H9 (cell line): Measurements from ENCODE around the gene PTCH1. TPM values are rescaled to one million over a fixed set of nuclear protein-coding genes. Genes with fewer than 3 reads are reported as not detected.

ENCODE experiments used
- DNase-seq: peaks from one replicate; pipeline ENCODE4 v3.0.0-alpha.2; 2017
- H2AFZ ChIP-seq: one replicate; pipeline ENCODE4 v1.6.1; 2013; ENCODE audit warnings: mild to moderate bottlenecking, low read length, control low read depth, moderate library complexity
- H2AK5ac ChIP-seq: 2 replicates; pipeline ENCODE4 v1.6.1; 2013; ENCODE audit warnings: low read length, control low read depth, mixed read lengths; ENCODE audit not compliant: insufficient read length
- H2BK120ac ChIP-seq: one replicate; pipeline ENCODE4 v1.6.1; 2013; ENCODE audit warnings: low read depth, mild to moderate bottlenecking, low read length, control low read depth, inconsistent platforms; ENCODE audit not compliant: poor library complexity, severe bottlenecking
- H2BK12ac ChIP-seq: 2 replicates; pipeline ENCODE4 v1.6.1; 2013; ENCODE audit warnings: low read length, control low read depth, mixed read lengths, low read depth; ENCODE audit not compliant: insufficient read length
- H2BK15ac ChIP-seq: 2 replicates; pipeline ENCODE4 v1.6.1; 2013; ENCODE audit warnings: low read depth, low read length, control low read depth
- H2BK20ac ChIP-seq: one replicate; pipeline ENCODE4 v1.6.1; 2013; ENCODE audit warnings: low read depth, mild to moderate bottlenecking, low read length, control low read depth, inconsistent platforms; ENCODE audit not compliant: poor library complexity, severe bottlenecking
- H2BK5ac ChIP-seq: 2 replicates; pipeline ENCODE4 v1.6.1; 2013; ENCODE audit warnings: low read length, control low read depth, mixed read lengths; ENCODE audit not compliant: insufficient read length
- H3K14ac ChIP-seq: 2 replicates; pipeline ENCODE4 v1.6.1; 2013; ENCODE audit warnings: low read length, control low read depth; ENCODE audit not compliant: insufficient read depth
- H3K18ac ChIP-seq: 2 replicates; pipeline ENCODE4 v1.6.1; 2013; ENCODE audit warnings: low read depth, mild to moderate bottlenecking, mixed read lengths, low read length, control low read depth; ENCODE audit not compliant: insufficient read length
- H3K23ac ChIP-seq: 2 replicates; pipeline ENCODE4 v1.6.1; 2013; ENCODE audit warnings: low read length, control low read depth, mixed read lengths, low read depth; ENCODE audit not compliant: insufficient read length
- H3K23me2 ChIP-seq: 2 replicates; pipeline ENCODE4 v1.6.1; 2013; ENCODE audit warnings: low read depth, mild to moderate bottlenecking, mixed read lengths, low read length, control low read depth; ENCODE audit not compliant: insufficient read length, poor library complexity, severe bottlenecking
- H3K27ac ChIP-seq: 2 replicates; pipeline ENCODE4 v1.5.1; 2013; ENCODE audit warnings: low read length, control low read depth, mixed read lengths, low read depth; ENCODE audit not compliant: insufficient read length
- H3K27me3 ChIP-seq: 2 replicates; pipeline ENCODE4 v1.6.1; 2013; ENCODE audit warnings: low read length, control low read depth, inconsistent platforms; ENCODE audit not compliant: insufficient read depth
- H3K4ac ChIP-seq: 2 replicates; pipeline ENCODE4 v1.6.1; 2013; ENCODE audit warnings: low read depth, mild to moderate bottlenecking, control low read depth, inconsistent platforms, low read length, moderate library complexity
- H3K4me1 ChIP-seq: 2 replicates; pipeline ENCODE4 v1.6.1; 2013; ENCODE audit warnings: low read length, control low read depth, inconsistent platforms; ENCODE audit not compliant: insufficient read depth
- H3K4me2 ChIP-seq: 2 replicates; pipeline ENCODE4 v1.6.1; 2013; ENCODE audit warnings: low read length, control low read depth, mixed read lengths; ENCODE audit not compliant: insufficient read length, insufficient read depth
- H3K56ac ChIP-seq: 2 replicates; pipeline ENCODE4 v1.6.1; 2013; ENCODE audit warnings: low read depth, mild to moderate bottlenecking, mixed read lengths, low read length, control low read depth; ENCODE audit not compliant: insufficient read length
- H3K79me1 ChIP-seq: 2 replicates; pipeline ENCODE4 v1.6.1; 2013; ENCODE audit warnings: low read depth, mild to moderate bottlenecking, moderate library complexity, low read length, control low read depth, inconsistent platforms; ENCODE audit not compliant: insufficient read depth, poor library complexity, severe bottlenecking
- H3K79me2 ChIP-seq: 2 replicates; pipeline ENCODE4 v1.6.1; 2013; ENCODE audit warnings: low read length, control low read depth, inconsistent platforms; ENCODE audit not compliant: insufficient read depth
- H3K9ac ChIP-seq: 2 replicates; pipeline ENCODE4 v1.6.1; 2013; ENCODE audit warnings: low read length, control low read depth, mixed read lengths; ENCODE audit not compliant: insufficient read length; ENCODE audit errors: extremely low read depth
- H3K9me3 ChIP-seq: one replicate; pipeline ENCODE4 v1.6.1; 2013; ENCODE audit warnings: low read depth, low read length, inconsistent platforms; ENCODE audit not compliant: control insufficient read depth
- H3T11ph ChIP-seq: one replicate; pipeline ENCODE4 v1.6.1; 2013; ENCODE audit warnings: mild to moderate bottlenecking, low read length, control low read depth, inconsistent platforms
- H4K20me1 ChIP-seq: one replicate; pipeline ENCODE4 v1.6.1; 2013; ENCODE audit not compliant: control insufficient read depth, insufficient read length, insufficient read depth
- H4K5ac ChIP-seq: 2 replicates; pipeline ENCODE4 v1.6.1; 2013; ENCODE audit warnings: low read depth, mild to moderate bottlenecking, mixed read lengths, low read length, control low read depth; ENCODE audit not compliant: insufficient read length
- H4K8ac ChIP-seq: replicated peaks from 2 replicates; pipeline ENCODE4 v1.6.1; 2013; ENCODE audit warnings: low read length, control low read depth, mixed read lengths, low read depth; ENCODE audit not compliant: insufficient read length
- H4K91ac ChIP-seq: 2 replicates; pipeline ENCODE4 v1.6.1; 2013; ENCODE audit warnings: low read depth, mild to moderate bottlenecking, moderate library complexity, mixed read lengths, low read length, control low read depth; ENCODE audit not compliant: insufficient read length
- H3K27ac Mint-ChIP-seq, 3 experiments: 2 replicates in 2 of 3; 3 replicates in 1 of 3; pipeline ENCODE4 v1.8.0; 2020 to 2021; ENCODE audit warnings: mixed read lengths in 3 of 3, mild to moderate bottlenecking in 1 of 3, moderate library complexity in 1 of 3
- H3K27me3 Mint-ChIP-seq: 2 replicates; pipeline ENCODE4 v1.8.0; 2021; ENCODE audit warnings: low read depth, mild to moderate bottlenecking, moderate library complexity, mixed read lengths
- H3K36me3 Mint-ChIP-seq, 3 experiments: 2 replicates in 2 of 3; 3 replicates in 1 of 3; pipeline ENCODE4 v1.8.0; 2020 to 2021; ENCODE audit warnings: low read depth in 3 of 3, mixed read lengths in 3 of 3; ENCODE audit not compliant: insufficient read depth in 1 of 3
- H3K4me1 Mint-ChIP-seq, 2 experiments: 2 replicates each; pipeline ENCODE4 v1.8.0; 2020; ENCODE audit warnings: mixed read lengths in 2 of 2
- H3K4me3 Mint-ChIP-seq, 2 experiments: 2 replicates in 1 of 2; 3 replicates in 1 of 2; pipeline ENCODE4 v1.8.0; 2020 to 2021; ENCODE audit warnings: mild to moderate bottlenecking in 2 of 2, mixed read lengths in 2 of 2, moderate library complexity in 1 of 2
- H3K9me3 Mint-ChIP-seq, 2 experiments: 2 replicates in 1 of 2; 3 replicates in 1 of 2; pipeline ENCODE4 v1.8.0; 2020; ENCODE audit warnings: mild to moderate bottlenecking in 2 of 2, mixed read lengths in 2 of 2, moderate library complexity in 1 of 2
- WGBS: extraction: QIAGEN DNeasy Blood & Tissue Kit; methylation state at CpG from one replicate; pipeline ENCODE4 v1.1.7; 2013; ENCODE audit warnings: missing lambda C conversion rate, low lambda C conversion rate, mixed read lengths; ENCODE audit not compliant: insufficient read length; ENCODE audit errors: extremely low coverage; 5-methylcytosine and 5-hydroxymethylcytosine counted together
- total RNA-seq: library from RNA; stranded (reverse); gene quantifications from 2 replicates; pipeline ENCODE4 v1.2.1, GENCODE V29; 2021
- TF ChIP-seq, protein P1 (sequence below): fragments of 200-600 bp; sonication (generic); conservative IDR thresholded peaks from 3 replicates; pipeline ENCODE4 v1.8.0; 2021; ENCODE audit warnings: antibody characterized with exemption, mild to moderate bottlenecking

PTCH1 gene
- total RNA-seq, 1 experiment from 2014 or later, result 9.1 TPM

- TF ChIP-seq, protein P1, sequence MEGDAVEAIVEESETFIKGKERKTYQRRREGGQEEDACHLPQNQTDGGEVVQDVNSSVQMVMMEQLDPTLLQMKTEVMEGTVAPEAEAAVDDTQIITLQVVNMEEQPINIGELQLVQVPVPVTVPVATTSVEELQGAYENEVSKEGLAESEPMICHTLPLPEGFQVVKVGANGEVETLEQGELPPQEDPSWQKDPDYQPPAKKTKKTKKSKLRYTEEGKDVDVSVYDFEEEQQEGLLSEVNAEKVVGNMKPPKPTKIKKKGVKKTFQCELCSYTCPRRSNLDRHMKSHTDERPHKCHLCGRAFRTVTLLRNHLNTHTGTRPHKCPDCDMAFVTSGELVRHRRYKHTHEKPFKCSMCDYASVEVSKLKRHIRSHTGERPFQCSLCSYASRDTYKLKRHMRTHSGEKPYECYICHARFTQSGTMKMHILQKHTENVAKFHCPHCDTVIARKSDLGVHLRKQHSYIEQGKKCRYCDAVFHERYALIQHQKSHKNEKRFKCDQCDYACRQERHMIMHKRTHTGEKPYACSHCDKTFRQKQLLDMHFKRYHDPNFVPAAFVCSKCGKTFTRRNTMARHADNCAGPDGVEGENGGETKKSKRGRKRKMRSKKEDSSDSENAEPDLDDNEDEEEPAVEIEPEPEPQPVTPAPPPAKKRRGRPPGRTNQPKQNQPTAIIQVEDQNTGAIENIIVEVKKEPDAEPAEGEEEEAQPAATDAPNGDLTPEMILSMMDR, result no peak
- peaks cover 4% of the 10 kb centered on the region for H3K79me1 ChIP-seq
- no peak overlapping the region for H3K4ac ChIP-seq
- H3K27ac ChIP-seq, result no peak overlapping the region
- no peaks in the 10 kb centered on the region for H3K27me3 ChIP-seq
- no peak for DNase-seq
- peaks cover 2% of the 10 kb centered on the region; the same call in 1 of the 2 replicates for H3K79me2 ChIP-seq
- H2AK5ac ChIP-seq, result no peak overlapping the region
- H3K4me2 ChIP-seq, result no peak overlapping the region
- peaks cover 3% of the 10 kb centered on the region for H3K4me1 ChIP-seq
- no peak overlapping the region for H2BK15ac ChIP-seq
- Mint-ChIP-seq H3K4me3 (no peak overlapping the region), H3K9me3 (no peaks in the 10 kb centered on the region), H3K36me3 (peaks cover 0 to 2% (median 0%) of the 10 kb centered on the region in 3 experiments; a peak in 3 of 7 replicates), H3K27me3 (no peaks in the 10 kb centered on the region; the same call in 1 of the 2 replicates), H3K4me1 (peaks cover 28 to 34% of the 10 kb centered on the region in 2 experiments), H3K27ac (no peak overlapping the region)
- no peak overlapping the region for H4K8ac ChIP-seq
- H2BK20ac ChIP-seq, result no peak overlapping the region
- H3K23ac ChIP-seq, result no peak overlapping the region
- H3K23me2 ChIP-seq, result no peaks in the 10 kb centered on the region
- H3K9me3 ChIP-seq, result no peaks in the 10 kb centered on the region
- no peak overlapping the region for H2BK120ac ChIP-seq
- H3K9ac ChIP-seq, result no peak overlapping the region
- H3K18ac ChIP-seq, result no peak overlapping the region
- WGBS, result no CpG with 5 or more reads among the region's 5 CpGs
- H4K5ac ChIP-seq, result no peak overlapping the region
- H2AFZ ChIP-seq, result no peak overlapping the region
- no peak overlapping the region; the same call in 1 of the 2 replicates for H3K14ac ChIP-seq
- H2BK12ac ChIP-seq, result no peak overlapping the region
- H4K91ac ChIP-seq, result no peak overlapping the region
- no peak overlapping the region for H3K56ac ChIP-seq
- no peaks in the 10 kb centered on the region for H4K20me1 ChIP-seq
- no peak overlapping the region for H2BK5ac ChIP-seq
- H3T11ph ChIP-seq, result no peak overlapping the region
Measured at GRCh38 chr9:95486318-95486717, 30.5 kb downstream of the PTCH1 start.
